GM23338 (cell line): ENCODE data around the gene GATA5. TPM values are rescaled to one million over a fixed set of nuclear protein-coding genes. Genes with fewer than 3 reads are reported as not detected.

Experiments used
- ATAC-seq: fragments of 200-7000 bp; cut with Tn5 transposase; 3 replicates; pipeline ENCODE4 v1.9.1; 2020
- DNase-seq: peaks from one replicate; pipeline ENCODE4 v3.0.0-alpha.2; 2015; ENCODE audit warnings: low spot score
- H2AFZ ChIP-seq: fragments of 200-600 bp; sonication (generic); 2 replicates; pipeline ENCODE4 v1.8.0; 2016; ENCODE audit warnings: antibody characterized with exemption, mild to moderate bottlenecking, moderate library complexity
- H3F3A ChIP-seq: fragments of 200-600 bp; sonication (generic); replicated peaks from 2 replicates; pipeline ENCODE4 v1.8.0; 2017; ENCODE audit warnings: antibody characterized with exemption, mixed run types, low read depth
- H3K27ac ChIP-seq: fragments of 200-600 bp; sonication (generic); 2 replicates; pipeline ENCODE4 v1.6.1; 2016; ENCODE audit warnings: low read depth
- H3K27me3 ChIP-seq: fragments of 200-600 bp; sonication (generic); 2 replicates; pipeline ENCODE4 v1.8.0; 2016; ENCODE audit warnings: mild to moderate bottlenecking, mixed run types, moderate library complexity; ENCODE audit not compliant: insufficient read depth
- H3K36me3 ChIP-seq: fragments of 200-600 bp; sonication (generic); 2 replicates; pipeline ENCODE4 v1.8.0; 2016; ENCODE audit warnings: mild to moderate bottlenecking; ENCODE audit not compliant: insufficient read depth
- H3K4me1 ChIP-seq: fragments of 200-600 bp; sonication (generic); 2 replicates; pipeline ENCODE4 v1.8.0; 2016; ENCODE audit warnings: mild to moderate bottlenecking, moderate library complexity; ENCODE audit not compliant: insufficient read depth
- H3K4me2 ChIP-seq: fragments of 200-600 bp; sonication (generic); 2 replicates; pipeline ENCODE4 v1.7.1; 2017; ENCODE audit warnings: mixed run types
- H3K4me3 ChIP-seq: fragments of 200-600 bp; sonication (generic); 2 replicates; pipeline ENCODE4 v1.6.1; 2016; ENCODE audit warnings: mixed run types
- H3K79me2 ChIP-seq: fragments of 200-600 bp; sonication (generic); replicated peaks from 2 replicates; pipeline ENCODE4 v1.8.0; 2017; ENCODE audit warnings: mild to moderate bottlenecking; ENCODE audit not compliant: insufficient read depth
- H3K9me2 ChIP-seq: fragments of 200-600 bp; sonication (generic); 2 replicates; pipeline ENCODE4 v1.8.0; 2017; ENCODE audit not compliant: insufficient read depth
- H4K20me1 ChIP-seq: fragments of 200-600 bp; sonication (generic); replicated peaks from 2 replicates; pipeline ENCODE4 v1.8.0; 2017; ENCODE audit warnings: mild to moderate bottlenecking; ENCODE audit not compliant: insufficient read depth
- H3K27ac Mint-ChIP-seq: 2 replicates; pipeline ENCODE4 v1.8.0; 2020; ENCODE audit warnings: inconsistent platforms, mild to moderate bottlenecking, moderate library complexity, mixed read lengths
- H3K27me3 Mint-ChIP-seq: 3 replicates; pipeline ENCODE4 v1.8.0; 2022; ENCODE audit warnings: low read depth, mild to moderate bottlenecking, moderate library complexity, mixed read lengths, inconsistent platforms; ENCODE audit not compliant: insufficient read depth, poor library complexity
- H3K36me3 Mint-ChIP-seq: 3 replicates; pipeline ENCODE4 v1.8.0; 2021; ENCODE audit warnings: low read depth, mild to moderate bottlenecking, inconsistent platforms, moderate library complexity, mixed read lengths
- H3K4me1 Mint-ChIP-seq: 3 replicates; pipeline ENCODE4 v1.8.0; 2020; ENCODE audit warnings: mild to moderate bottlenecking, inconsistent platforms, mixed read lengths
- H3K4me3 Mint-ChIP-seq: 3 replicates; pipeline ENCODE4 v1.8.0; 2021; ENCODE audit warnings: moderate library complexity, mild to moderate bottlenecking, inconsistent platforms, mixed read lengths
- H3K9me3 Mint-ChIP-seq: 3 replicates; pipeline ENCODE4 v1.8.0; 2020; ENCODE audit warnings: moderate library complexity, mild to moderate bottlenecking, inconsistent platforms, mixed read lengths
- CTCF ChIP-seq, 2 experiments: fragments of 200-600 bp in 1 of 2; sonication (generic) in 1 of 2; conservative IDR thresholded peaks; 2 replicates each; pipeline versions ENCODE4 v1.5.1 to v1.6.1; 2016 to 2017; ENCODE audit warnings: antibody characterized with exemption in 2 of 2, low read depth in 2 of 2, mild to moderate bottlenecking in 2 of 2, moderate library complexity in 1 of 2
- EZH2phosphoT487 ChIP-seq: fragments of 200-600 bp; sonication (generic); IDR thresholded peaks from one replicate; pipeline ENCODE4 v1.8.1; 2018; ENCODE audit warnings: antibody characterized with exemption; ENCODE audit not compliant: unreplicated experiment
- JUNB ChIP-seq: IDR thresholded peaks from one replicate; pipeline ENCODE4 v1.6.1; 2016; ENCODE audit warnings: antibody characterized with exemption; ENCODE audit not compliant: unreplicated experiment
- REST ChIP-seq: IDR thresholded peaks from one replicate; pipeline ENCODE4 v1.6.1; 2018; ENCODE audit warnings: antibody characterized with exemption; ENCODE audit not compliant: unreplicated experiment
- STAT1 ChIP-seq: IDR thresholded peaks from one replicate; pipeline ENCODE4 v1.6.1; 2016; ENCODE audit warnings: antibody characterized with exemption; ENCODE audit not compliant: unreplicated experiment
- ZNF462 ChIP-seq: fragments of 250-450 bp; sonication (Bioruptor Pico); IDR thresholded peaks from 2 replicates; pipeline ENCODE4 v1.5.0; 2020; ENCODE audit warnings: mild to moderate bottlenecking, moderate library complexity
- polyA plus RNA-seq: library from polyadenylated mRNA; unstranded; fragments of >200 nt; fragmentation: Nextera tagmentation; extraction: Ambion mirVana; gene quantifications from 2 replicates; pipeline ENCODE4 v1.2.1, GENCODE V29; 2016
- total RNA-seq: library from RNA; depleted of rRNA; stranded (reverse); fragments of >200 nt; shearing (Covaris generic); gene quantifications from 2 replicates; pipeline ENCODE4 v1.2.3, GENCODE V29; 2014

Gene GATA5
- total and polyA plus RNA-seq, 2 experiments from 2014 or later = 0.60 to 0.73 TPM

- TF ChIP-seq ZNF462 = no peak
Observed at GRCh38 chr20:62479156-62479555, 3.4 kb upstream of the GATA5 start (continued).

- peak; percentile 16 for ATAC-seq
- H3K4me2 ChIP-seq = peak overlapping the region; percentile 66; the same call in 1 of the 2 replicates
Observed at GRCh38 chr20:62477669-62478455, 2.1 kb upstream of the GATA5 start.

More at GRCh38 chr20:62477669-62478455, 2.1 kb upstream of the GATA5 start:
- H3K27me3 ChIP-seq = peaks cover 74% of the 10 kb centered on the region
- peaks cover 26% of the 10 kb centered on the region for H3K4me1 Mint-ChIP-seq
- peak overlapping the region; percentile 36; the same call in 1 of the 2 replicates for H3K4me3 ChIP-seq
- peaks cover 84% of the 10 kb centered on the region for H3K27me3 Mint-ChIP-seq
- no peaks in the 10 kb centered on the region for H3K79me2 ChIP-seq
- H3F3A ChIP-seq = 0 out of 2 replicates have a peak, but pooled peaks cover 7% of the 10 kb centered on the region
- H3K4me3 Mint-ChIP-seq = peak overlapping the region; percentile 45
- H4K20me1 ChIP-seq = no peaks in the 10 kb centered on the region
- H3K4me1 ChIP-seq = peaks cover 12% of the 10 kb centered on the region
- no peak overlapping the region for H3K27ac ChIP-seq
- peaks cover 4% of the 10 kb centered on the region; the same call in 1 of the 3 replicates for H3K36me3 Mint-ChIP-seq
- no peak for TF ChIP-seq EZH2phosphoT487
- TF ChIP-seq CTCF (conservative IDR thresholded peaks at IDR 0.05; ENCODE audit: low read depth in 2 of 2) = peak; percentile 26 to 50; a peak in 2 of 4 replicates
- TF ChIP-seq JUNB = no peak
- no peak for TF ChIP-seq REST
- TF ChIP-seq STAT1 = no peak
- H3K9me2 ChIP-seq = no peaks in the 10 kb centered on the region
- H3K27ac Mint-ChIP-seq = no peak overlapping the region
- no peak overlapping the region for H2AFZ ChIP-seq
- peak; percentile 69 for DNase-seq
- H3K36me3 ChIP-seq = no peaks in the 10 kb centered on the region
- 0 out of 3 replicates have a peak, but pooled peaks cover 3% of the 10 kb centered on the region for H3K9me3 Mint-ChIP-seq
